Left cardiac atrium (tissue), 4 donors: ENCODE results near the gene TMIGD2. TPM values are rescaled to one million over a fixed set of nuclear protein-coding genes. Genes with fewer than 3 reads are reported as not detected.
"Not testable (repeated sequence)": the region's sequence is repeated elsewhere in the genome, so short reads cannot be mapped to it uniquely, and the experiment has no call there.

Experiments used
- ATAC-seq, 2 donors: fragments of 200-7000 bp; cut with Tn5 transposase; one replicate each; pipeline ENCODE4 v1.9.1; 2020; ENCODE audit warnings: mild to moderate bottlenecking in 2 of 2, moderate library complexity in 2 of 2
- DNase-seq: peaks from one replicate; pipeline ENCODE4 v3.0.0-alpha.2; 2020
- intact Hi-C, 2 donors: fragments of 100-400 bp; cut with DNase I; formaldehyde crosslinking; loops; one replicate each; pipeline versions ENCODE4 v1.14.1 to v1.15.1; 2022 to 2023
- long read RNA-seq: library from polyadenylated mRNA; unstranded; transcript quantifications from one replicate; pipeline ENCODE4 v2.0.0, GENCODE V29; 2021
- total RNA-seq, 2 donors: library from RNA; stranded (reverse); fragmentation: NEBNext Ultra II Directional; extraction: Animal tissue kit (Norgen Biotek cat#: 25700); gene quantifications; one replicate each; pipeline ENCODE4 v1.2.1, GENCODE V29; 2021
- donor health status: DM: no; HTN: yes; CAD: no.
- donor health status: DM: no; HTN: yes; CAD: no; lungs with severe emphysema.
- donor health status: DM: yes; HTN: yes; CAD: no.
- donor health status: Dilated cardiomyopathy.

Gene TMIGD2, protein sequence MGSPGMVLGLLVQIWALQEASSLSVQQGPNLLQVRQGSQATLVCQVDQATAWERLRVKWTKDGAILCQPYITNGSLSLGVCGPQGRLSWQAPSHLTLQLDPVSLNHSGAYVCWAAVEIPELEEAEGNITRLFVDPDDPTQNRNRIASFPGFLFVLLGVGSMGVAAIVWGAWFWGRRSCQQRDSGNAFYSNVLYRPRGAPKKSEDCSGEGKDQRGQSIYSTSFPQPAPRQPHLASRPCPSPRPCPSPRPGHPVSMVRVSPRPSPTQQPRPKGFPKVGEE
- under 1 TPM in 1 of 2 donors, not detected in 1; 0.29 TPM for total RNA-seq
- long read RNA-seq: 0 reads

DNA sequence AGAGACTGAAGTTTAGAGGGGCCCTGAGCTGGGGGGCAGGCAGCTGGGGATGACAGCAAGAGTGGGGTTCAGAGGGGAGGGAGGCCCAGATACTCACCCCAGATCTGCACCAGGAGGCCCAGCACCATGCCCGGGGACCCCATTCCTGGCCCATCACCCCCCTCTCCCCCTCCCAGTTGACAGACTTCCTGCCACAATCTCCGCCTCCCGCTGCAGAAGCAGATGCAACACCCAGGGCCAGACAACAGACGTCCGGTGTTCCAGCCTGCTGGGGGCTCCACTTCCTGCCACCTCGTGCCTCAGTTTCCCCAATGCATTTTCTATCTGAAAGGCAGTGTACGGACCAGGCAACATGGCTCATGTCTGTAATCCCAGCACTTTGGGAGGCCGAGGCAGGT is at the start of gene TMIGD2:
TSS of gene TMIGD2 (minus strand) at position 147 of the 398 bp plus-strand sequence. CDS start at position 143, 4 bp downstream.
- intact Hi-C loops: no loop called here
- ATAC-seq: no peak

DNA sequence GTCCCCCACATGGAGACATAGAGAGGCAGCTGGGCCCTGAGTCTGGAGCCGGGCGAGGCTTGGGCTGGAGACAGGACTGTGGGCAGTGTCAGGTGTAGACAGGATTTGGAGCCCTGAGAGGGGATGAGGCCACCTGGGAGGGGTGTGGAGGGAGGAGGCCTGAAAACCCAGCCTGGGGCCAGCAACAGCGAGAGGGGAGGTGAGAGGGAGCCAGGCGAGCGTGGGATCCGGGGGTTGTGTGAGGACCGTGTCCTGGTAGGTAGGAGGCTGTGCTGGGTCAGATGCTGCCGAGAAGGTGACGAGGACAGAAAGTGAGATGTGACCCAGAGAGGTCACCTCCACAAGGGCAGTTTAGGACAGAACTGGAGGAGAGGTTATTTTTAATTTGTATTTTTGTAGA is 48.5 kb upstream of the TMIGD2 start:
- intact Hi-C loops: loop anchor here (5.0 to 10.0 kb wide), 2 partner anchors 54 to 83 kb away; partner anchors contain the start of genes CHAF1A (in 1 of the 2) and SH3GL1 (in 1 of the 2)
- DNase-seq (no peak), ATAC-seq (no peak)

More for the DNA sequence above, at the start of gene TMIGD2:
- no peak for DNase-seq

DNA sequence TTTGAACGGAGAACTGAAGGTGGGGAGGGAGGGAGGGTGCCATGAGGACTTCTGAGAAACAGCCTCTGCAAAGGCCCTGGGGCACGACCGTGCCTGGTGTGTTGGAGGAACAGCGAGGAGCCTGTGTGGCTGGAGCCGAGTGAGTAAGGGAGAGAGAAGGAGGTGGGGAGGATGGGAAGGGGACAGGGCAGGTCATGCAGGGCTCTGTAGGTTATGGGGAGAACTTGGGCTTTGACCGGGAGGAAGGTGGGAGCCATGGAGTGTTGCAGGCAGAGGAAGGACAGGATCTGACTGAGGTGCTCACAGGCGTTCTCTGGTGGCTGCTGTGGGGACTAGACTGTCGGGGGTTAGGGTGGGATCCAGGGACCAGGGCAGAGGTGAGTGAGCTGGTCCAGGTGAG is 47.9 kb upstream of the TMIGD2 start:
- intact Hi-C loops: loop anchor here (5.0 to 10.0 kb wide), 2 partner anchors 55 to 83 kb away; partner anchors contain the start of genes CHAF1A (in 1 of the 2) and SH3GL1 (in 1 of the 2)
- DNase-seq (no peak), ATAC-seq (no peak)

DNA sequence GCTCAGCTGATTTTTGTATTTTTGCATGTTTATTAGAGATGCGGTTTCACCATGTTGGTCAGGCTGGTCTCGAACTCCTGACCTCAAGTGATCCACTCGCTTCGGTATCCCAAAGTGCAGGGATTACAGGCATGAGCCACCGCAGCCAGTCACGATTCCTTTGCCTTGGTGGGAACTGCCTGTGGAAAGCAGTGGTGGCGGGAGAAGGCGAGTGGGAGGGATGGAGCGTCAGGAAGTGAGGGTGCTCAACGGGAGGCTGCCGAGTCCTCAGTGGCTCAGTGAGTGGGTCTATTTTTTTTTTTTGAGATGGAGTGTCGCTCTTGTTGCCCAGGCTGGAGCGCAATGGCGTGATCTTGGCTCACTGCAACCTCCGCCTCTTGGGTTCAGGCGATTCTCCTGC is 47.0 kb upstream of the TMIGD2 start:
- DNase-seq, intact Hi-C loops, ATAC-seq: not testable (repeated sequence)

DNA sequence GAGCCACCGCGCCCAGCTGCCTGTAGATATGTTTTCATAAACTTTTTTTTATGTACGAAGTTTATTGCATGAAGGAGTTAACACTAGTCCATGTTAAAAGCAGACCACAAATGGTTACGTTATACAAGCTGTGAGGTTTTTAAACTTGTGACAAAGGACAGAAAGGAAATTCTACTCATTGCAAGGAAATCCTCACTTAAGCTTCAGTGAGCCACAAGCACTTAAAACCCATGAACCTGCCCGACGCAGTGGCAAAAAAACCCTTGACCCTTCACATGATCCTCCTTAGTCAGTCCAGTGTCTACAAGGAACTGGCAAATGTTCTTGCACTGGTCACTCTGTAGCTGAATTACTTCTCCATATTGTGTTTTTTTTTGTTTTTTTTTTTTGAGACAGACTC is 45.3 kb upstream of the TMIGD2 start:
- no peak for ATAC-seq
- no peak for DNase-seq
- intact Hi-C loops: no loop called here

DNA sequence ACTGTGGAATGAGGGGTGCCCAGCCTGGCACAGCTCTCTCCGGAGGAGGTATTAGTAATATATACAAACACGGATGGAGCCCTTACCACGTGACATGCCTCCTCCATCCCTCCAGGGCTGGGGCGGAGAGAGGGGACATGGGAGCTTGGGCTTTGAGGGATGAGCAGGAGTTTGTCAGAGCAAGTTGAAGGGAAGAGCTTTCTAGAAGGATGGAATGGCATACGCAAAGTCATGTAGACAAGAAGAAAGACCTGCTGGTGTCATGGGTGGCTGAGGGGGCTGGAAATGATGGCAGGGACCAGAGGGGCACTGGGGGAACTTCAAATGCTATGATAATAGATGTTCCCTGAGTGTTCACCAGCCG is 43.8 kb upstream of the TMIGD2 start:
- DNase-seq: no peak
- intact Hi-C loops: no loop called here
- ATAC-seq: no peak

DNA sequence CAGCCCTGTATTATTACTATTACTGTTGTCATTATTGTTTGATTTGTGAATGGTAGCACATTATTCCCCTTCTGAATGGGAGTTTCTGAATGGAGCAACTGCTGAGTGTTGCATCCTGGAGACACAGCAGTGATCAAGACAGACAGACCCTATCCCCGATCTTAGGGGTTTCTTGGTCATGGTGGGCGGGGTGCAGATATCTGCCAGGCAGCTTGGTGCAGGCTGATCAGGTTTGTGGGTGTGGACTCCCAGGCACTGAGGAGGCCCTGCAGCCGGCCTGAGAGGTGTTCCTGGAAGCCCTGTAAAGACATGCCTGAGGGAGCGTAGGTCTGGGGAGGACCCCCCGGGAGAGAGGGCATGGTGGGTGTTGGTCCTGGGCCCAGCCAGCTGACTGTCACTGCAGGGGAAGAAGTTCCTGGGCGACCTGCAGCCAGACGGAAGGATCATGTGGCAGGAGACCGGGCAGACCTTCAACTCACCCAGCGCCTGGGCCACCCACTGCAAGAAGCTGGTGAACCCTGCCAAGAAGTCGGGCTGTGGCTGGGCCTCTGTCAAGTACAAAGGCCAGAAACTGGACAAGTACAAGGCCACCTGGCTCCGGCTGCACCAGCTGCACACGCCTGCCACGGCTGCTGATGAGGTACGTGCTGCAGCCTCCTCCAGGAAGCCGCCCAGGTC is 43.3 kb upstream of the TMIGD2 start:
- intact Hi-C loops: no loop called here

DNA sequence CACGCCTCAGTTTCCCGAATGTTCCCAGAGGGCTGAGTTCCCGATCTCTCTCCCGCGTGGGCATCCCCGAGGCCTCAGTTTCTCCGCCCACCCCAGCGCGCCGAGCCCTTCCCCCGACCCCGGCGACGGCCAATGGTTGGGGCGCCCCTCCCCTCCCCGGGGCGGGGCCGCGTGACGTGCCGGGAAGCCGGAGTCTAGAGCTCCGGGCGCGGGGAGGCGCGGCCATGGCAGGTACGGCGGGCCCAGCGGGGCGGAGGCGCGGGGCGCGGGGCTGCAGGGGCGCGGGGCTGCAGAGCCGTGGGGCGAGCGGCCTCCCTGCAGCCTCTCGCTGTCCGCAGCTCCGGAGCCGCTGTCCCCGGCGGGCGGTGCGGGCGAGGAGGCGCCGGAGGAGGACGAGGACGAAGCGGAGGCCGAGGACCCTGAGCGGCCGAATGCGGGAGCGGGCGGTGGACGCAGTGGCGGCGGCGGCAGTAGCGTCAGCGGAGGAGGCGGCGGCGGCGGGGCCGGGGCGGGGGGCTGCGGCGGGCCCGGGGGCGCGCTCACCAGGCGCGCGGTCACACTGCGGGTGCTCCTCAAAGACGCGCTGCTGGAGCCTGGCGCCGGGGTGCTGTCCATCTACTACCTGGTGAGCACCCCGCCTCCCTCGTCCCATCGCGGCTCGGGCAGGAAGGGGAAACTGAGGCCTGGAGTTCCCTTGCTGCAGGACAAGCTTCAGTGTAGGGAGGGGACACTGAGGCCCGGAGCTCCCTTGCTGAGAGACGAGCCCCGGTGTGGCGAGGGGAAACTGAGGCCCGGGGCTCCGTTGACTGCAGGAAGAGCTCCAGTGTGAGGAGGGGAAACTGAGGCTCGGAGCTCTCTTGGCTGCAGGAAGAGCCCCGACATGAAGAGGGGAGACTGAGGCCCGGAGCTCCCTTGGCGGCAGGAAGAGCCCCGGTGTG is 41.5 kb upstream of the TMIGD2 start, which contains the start of gene MPND:
TSS of gene MPND (plus strand) at position 193 of the 938 bp plus-strand sequence. CDS start at position 225, 32 bp downstream.
- peak; percentile 95 for DNase-seq
- intact Hi-C loops: no loop called here

More for the DNA sequence above, 43.3 kb upstream of the TMIGD2 start:
- ATAC-seq: no peak
- DNase-seq: no peak

DNA sequence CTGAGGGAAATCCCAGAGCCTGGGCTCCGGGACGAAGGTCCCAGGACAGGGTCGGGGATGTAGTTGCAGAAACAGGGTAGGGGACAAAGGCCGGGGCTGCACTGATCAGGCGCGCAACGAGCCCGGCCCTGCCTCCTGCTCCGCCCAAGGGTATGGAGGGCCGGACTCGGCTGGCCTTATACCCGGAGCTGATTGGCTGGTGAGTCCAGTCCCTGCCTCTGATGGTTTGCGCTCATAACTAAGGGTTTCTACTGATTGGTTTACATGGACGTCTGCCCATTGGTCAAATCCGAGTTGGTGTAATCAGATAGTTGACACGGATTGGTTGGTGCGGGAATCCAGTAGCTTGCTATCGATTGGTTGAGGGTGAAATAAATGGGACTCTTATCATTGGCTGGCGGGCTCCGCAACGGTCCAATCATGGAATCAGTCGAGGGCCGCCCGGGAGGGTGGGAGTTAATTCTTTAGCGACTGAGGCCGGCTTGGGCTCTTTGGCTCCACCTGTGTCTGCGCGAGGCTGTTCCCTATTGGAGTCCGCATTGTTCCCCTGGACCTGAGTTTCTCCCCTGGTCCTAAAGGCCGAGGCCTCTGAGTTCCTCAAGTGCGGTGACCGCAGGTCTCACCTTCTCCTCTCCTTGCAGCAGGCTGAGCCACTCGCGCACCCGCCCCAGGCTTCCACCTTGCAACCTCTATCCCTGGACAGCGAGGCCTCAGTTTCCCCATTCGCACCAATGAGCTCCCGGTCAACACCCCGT is 40.6 kb upstream of the TMIGD2 start:
- DNase-seq (peak; percentile 97), ATAC-seq (peak; percentile 94 to 97)
- intact Hi-C loops: no loop called here

More for the DNA sequence above, 41.5 kb upstream of the TMIGD2 start, which contains the start of gene MPND:
- peak; percentile 92 to 93 for ATAC-seq

DNA sequence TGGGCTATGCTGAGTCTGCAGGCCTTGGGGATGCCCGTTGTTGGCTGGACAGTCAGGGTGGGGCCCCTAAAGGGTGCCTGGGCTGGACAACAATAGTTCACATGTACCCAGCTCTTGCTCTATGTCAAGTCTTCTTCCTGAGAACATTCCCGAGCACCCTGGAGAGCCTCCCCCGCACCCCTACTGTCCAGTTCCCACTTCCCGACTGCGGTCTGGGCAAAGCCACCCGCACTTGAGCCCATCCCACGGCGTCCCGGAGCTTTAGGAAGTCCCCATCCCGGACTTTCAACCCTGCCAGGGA is 40.1 kb upstream of the TMIGD2 start:
- peak; percentile 4 to 10 for ATAC-seq
- intact Hi-C loops: no loop called here

DNA sequence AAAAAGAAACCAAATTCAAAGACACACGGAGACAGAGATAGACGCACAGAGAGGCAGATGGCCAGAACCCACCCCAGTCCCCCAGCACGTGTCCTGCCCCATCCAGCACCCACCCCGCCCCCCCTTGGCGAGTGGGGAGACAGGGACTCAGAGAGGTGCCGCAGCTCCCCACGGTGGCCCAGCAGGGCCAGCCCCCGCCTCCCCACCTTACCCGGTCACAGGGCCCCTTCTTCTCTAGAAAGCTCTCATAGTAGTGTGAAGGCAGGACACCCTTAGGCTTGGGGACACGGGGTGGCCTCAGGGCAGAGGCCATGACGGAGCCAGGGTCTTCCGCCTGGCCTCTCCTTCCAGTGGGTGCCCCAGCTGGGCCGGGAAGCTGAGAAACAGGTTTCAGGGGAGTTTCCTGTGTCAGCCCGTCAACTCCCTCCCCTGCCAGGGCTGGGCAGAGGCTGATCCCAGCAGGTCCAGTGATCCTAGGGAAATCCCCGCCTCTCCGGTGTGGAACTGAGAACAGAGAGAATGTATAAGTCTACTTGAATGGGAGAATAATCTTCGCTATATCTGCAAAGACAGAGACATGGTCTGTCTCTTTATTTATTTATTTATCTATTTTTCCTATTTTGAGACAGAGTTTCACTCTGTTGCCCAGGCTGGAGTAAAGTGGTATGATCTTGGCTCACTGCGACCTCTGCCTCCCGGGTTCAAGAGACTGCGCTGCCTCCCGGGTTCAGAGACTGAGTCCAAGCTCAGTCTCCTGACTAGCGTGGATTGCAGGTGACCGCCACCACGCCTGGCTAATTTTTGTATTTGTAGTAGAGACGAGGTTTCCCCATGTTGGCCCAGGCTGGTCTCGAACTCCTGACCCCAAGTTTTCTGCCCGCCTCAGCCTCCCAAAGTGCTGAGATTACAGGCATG is 36.5 kb upstream of the TMIGD2 start, which contains the start of gene STAP2:
TSS of gene STAP2 (minus strand) at position 387 of the 915 bp plus-strand sequence. CDS start at position 313, 74 bp downstream.
- intact Hi-C loops: no loop called here
- no peak for DNase-seq
- ATAC-seq: no peak

More for the DNA sequence above, 40.1 kb upstream of the TMIGD2 start:
- DNase-seq: peak; percentile 56

DNA sequence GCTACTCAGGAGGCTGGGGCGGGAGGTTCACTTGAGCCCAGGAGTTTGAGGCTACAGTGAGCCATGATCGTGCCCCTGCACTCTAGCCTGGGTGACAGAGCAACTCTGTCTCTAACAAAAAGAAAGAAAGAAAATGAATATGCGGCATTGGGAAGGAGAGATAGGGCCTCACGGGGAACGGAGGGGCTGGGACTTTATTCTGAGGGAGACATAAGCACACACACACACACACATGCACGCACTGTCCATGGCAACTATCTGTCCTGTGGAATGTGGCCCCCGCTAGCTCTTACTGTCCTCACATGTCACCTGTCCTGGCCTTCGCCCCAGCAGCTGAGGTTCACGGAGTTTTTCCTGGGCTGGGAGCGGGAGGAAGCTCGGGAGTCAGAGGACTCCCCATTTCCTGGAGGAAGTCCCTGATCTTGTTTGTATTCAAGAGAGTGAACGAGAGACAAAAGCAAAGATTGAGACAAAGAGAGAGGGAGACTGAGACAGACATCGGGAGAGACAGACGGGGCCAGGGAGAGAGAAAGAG is 35.8 kb upstream of the TMIGD2 start:
- no peak for DNase-seq
- ATAC-seq: no peak
- intact Hi-C loops: no loop called here

DNA sequence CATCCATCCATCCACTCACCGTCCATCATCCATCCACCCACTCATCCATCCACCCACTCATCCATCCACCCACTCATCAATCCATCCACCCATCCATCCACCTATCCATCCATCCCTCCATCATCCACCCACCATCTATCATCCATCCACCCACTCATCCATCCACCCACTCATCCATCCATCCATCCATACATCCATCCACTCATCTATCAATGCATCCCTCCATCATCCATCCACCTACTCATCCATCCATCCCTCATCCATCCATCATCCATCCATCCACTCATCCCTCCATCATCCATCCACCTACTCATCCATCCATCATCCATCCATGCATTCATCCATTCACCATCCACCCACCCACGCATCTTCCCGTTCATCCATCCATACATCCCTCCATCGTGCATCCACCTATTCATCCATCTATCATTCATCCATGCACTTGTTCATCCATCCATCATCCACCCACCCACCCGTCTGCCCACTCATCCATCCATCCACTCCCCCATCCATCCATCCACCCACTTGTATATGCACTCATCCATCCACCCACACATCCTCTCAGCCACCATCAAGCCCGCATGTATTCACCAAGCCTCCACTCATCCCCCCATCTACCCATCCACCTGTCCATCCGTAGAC is 32.9 kb upstream of the TMIGD2 start:
- ATAC-seq (no peak), DNase-seq (no peak)
- intact Hi-C loops: no loop called here

DNA sequence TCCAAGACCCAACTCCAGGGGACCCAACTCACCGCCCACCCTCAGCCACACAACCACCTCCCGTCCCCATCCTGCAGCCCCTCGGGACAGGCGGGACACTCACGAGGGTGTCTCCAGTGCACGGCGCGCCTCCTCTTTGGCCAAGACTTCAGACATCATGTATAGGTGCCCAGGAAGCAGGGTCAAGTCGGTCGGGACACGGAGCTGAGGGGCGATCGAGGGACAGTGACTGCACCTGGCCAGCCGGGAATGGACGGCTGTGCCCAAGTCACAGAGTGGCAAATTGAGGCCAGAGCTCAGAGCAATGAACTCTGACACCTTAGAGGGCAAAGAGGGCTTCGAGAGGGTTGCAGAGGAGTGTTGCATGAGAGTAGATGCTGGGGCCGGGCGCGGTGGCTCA is 27.7 kb upstream of the TMIGD2 start:
- intact Hi-C loops: no loop called here
- ATAC-seq (no peak), DNase-seq (no peak)

DNA sequence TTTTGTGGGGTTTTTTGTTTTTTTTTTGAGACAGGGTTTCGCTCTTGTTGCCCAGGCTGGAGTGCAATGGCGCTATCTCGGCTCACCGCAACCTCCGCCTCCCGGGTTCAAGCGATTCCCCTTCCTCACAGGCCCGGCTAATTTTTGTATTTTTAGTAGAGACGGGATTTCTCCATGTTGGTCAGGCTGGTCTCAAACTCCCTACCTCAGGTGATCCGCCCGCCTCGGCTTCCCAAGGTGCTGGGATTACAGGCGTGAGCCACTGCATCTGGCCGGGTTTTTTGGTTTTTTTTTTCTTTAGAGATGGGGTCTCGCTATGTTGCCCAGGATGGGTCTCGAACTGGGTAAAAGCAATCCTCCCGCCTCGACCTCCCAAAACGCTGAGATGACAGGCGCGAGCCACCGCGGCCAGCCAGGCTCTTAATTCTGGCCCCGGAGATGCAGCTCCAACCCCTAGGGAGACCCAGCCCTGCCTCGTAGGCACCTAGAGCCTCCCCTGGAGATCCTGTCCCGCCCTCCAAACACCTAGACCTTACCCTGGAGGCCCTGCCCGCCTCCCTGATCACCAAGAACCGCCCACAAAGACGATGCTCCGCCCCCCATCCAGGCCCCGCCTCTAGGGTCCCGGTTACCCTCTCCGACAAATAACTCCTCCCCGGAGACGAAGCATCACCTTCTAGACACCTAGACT is 26.9 kb upstream of the TMIGD2 start:
- intact Hi-C loops, ATAC-seq, DNase-seq: not testable (repeated sequence)
